Upper lobe of left lung (tissue), 4 donors: ENCODE results near the gene LMCD1.

ENCODE experiments used
- POLR2A ChIP-seq, 4 donors: fragments of 450-650 bp; IDR thresholded peaks; one replicate each; pipeline ENCODE4 v1.5.1; 2016 to 2017; ENCODE audit warnings: antibody characterized with exemption in 4 of 4, mild to moderate bottlenecking in 2 of 4
- POLR2AphosphoS5 ChIP-seq, 2 donors: sonication (generic); formaldehyde crosslinking; IDR thresholded peaks; one replicate each; pipeline ENCODE4 v1.5.1; 2017; ENCODE audit warnings: antibody characterized with exemption in 2 of 2
- TF ChIP-seq, protein P1 (sequence below), 6 experiments: fragments of 450-650 bp in 4 of 6; fragments of 200-600 bp in 2 of 6; sonication (generic) in 2 of 6; IDR thresholded peaks; one replicate each; pipeline ENCODE4 v1.5.1; 2016 to 2019; ENCODE audit warnings: antibody characterized with exemption in 6 of 6

DNA sequence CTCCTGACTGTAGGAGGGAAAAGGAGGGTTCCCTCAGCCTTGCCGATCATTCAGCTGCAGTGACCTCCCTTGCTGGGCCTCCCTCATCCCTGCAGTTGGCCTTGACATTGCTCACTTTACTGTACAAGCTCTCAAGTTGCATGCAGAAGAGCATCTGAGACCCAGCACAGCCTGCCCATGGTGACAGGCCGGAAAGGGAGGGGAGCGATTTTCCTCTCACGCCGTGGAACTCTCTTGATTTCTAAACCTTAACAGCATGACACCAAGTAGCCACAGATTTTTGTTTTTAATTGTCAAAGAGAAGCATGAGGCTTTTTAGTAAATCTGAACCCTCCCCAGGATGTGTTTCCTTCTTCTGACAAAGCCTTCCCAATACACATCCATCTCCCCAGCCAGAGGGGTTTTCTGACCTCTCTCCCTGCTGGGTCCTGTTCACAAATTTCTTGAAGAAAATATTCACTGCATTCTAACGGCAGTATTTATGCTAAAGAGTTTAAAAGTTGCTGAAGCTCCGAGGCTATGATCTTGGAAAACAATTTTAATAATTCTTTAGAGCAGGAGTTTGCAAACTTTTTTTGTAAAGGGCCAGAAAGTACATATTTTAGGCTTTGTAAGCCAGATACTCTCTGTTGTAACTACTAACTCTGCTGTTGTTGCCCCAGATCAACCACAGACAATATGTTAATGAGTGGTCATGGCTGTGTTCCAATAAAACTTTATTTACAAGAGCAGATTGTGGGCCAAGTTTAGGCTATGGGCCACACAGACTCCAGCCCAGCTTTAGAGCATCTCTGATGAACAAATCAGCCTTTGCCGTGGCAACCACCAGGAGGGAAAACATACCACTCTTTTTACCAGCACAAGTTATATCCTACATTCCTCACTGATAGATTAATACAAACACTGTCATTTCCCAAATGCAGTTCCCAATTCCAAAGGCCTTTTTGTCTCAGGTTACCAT is 34.8 kb downstream of the LMCD1 start:
- TF ChIP-seq, protein P1, sequence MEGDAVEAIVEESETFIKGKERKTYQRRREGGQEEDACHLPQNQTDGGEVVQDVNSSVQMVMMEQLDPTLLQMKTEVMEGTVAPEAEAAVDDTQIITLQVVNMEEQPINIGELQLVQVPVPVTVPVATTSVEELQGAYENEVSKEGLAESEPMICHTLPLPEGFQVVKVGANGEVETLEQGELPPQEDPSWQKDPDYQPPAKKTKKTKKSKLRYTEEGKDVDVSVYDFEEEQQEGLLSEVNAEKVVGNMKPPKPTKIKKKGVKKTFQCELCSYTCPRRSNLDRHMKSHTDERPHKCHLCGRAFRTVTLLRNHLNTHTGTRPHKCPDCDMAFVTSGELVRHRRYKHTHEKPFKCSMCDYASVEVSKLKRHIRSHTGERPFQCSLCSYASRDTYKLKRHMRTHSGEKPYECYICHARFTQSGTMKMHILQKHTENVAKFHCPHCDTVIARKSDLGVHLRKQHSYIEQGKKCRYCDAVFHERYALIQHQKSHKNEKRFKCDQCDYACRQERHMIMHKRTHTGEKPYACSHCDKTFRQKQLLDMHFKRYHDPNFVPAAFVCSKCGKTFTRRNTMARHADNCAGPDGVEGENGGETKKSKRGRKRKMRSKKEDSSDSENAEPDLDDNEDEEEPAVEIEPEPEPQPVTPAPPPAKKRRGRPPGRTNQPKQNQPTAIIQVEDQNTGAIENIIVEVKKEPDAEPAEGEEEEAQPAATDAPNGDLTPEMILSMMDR (IDR thresholded peaks at IDR 0.05), result no peak
- TF ChIP-seq POLR2A (IDR thresholded peaks at IDR 0.05), result no peak
- no peak for TF ChIP-seq POLR2AphosphoS5 (IDR thresholded peaks at IDR 0.05)
